Urothelium cell line (cell line): Measurements from ENCODE around the gene STX8.

ENCODE experiments used
- DNase-seq: peaks from one replicate; pipeline ENCODE4 v3.0.0; 2011; ENCODE audit warnings: low spot score, mixed read lengths
- FAIRE-seq: peaks from 2 replicates; lab custom pipeline; 2011; peaks lifted over from hg19 to GRCh38; lab: Jason Lieb, UNC

Gene STX8

DNA sequence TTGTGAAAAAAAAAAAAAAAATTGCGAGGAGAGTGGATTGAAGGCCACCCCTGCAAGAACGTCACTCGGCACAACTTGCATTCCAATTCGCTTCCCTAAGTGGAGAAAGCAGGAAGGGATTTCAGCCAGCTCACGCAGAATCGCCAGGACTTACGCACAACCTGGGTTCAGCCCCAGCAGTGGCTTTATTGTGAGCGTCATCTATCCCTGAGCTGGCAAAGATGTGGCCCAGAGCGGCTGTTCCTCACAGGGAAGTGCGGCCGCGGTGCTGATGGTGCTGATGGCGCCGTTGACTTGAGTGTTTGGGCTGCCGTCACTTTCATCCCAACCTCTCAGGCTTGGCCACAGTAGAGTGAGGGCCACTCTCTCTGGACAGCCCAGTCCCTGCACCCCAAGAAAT is 356.7 kb downstream of the STX8 start:
- DNase-seq = no peak
- FAIRE-seq = no peak

DNA sequence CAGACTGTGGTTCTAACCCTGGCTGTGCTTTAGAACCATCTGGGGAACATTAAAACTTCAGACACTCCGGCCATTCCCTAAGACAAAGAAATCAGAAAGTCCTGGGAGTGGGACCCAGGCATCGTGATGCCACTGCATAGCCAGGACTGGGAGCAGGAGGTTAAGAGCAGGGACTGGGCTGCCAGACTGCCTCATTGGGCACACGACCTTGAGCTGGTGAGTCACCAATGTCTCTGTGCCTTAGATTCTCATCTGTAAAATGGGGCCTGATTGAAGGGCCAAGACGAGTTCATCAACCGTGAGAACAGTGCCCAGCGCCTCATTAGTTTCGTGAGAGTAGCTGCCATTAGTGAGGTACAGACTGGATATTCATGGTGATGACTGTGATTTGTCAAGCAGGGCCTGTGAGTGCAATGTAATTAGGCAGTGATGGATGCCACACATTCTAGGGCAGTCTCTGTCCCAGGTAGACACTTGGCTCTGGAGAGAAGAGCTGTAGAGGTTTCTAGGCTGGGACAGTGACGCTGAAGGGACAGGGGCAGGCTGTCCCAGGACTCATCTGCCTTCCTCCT is 357.5 kb downstream of the STX8 start:
- no peak for FAIRE-seq
- DNase-seq = no peak

DNA sequence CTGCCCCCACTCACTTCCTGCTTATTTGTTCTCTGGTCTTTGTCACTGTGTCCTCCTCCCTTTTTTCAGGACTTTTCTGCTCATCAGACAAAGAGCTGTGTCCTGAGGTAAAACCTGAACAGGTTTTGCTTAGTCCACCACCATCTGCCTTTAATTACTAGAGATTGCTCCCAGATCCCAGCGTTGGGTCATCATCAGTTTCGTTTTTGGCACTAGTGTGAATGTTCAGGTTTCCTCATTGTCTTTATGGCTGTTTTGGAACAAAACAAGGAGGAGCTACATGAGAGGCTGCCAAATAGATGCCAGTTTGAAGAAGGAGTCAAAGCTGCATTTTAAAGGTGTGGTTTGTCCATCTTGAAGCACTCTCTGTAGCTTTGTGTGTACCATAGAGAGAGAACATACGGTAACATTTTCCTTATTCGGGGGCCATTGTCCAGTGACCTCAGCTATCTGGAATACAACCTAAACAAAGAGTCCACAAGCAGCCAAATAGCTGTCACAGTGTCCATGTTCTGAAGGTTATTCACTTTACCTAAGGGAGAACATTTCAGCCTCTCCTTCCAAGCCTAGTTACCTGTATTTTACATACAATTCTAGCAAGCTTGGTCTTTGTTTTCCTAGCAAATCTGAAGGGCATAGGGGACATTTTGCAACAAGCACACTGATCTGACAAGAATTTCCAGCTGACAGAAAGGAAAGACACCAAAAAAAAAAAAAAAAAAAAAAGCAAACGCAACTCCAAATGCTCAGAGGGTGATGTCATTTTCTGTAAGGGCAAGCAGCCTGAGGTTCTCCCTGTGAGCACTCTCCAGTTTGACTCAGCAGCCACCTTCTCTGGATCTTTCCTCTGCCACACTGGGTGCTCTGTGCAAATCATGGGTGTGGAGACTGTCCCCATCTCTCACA is 358.2 kb downstream of the STX8 start:
- DNase-seq (no peak), FAIRE-seq (no peak)

DNA sequence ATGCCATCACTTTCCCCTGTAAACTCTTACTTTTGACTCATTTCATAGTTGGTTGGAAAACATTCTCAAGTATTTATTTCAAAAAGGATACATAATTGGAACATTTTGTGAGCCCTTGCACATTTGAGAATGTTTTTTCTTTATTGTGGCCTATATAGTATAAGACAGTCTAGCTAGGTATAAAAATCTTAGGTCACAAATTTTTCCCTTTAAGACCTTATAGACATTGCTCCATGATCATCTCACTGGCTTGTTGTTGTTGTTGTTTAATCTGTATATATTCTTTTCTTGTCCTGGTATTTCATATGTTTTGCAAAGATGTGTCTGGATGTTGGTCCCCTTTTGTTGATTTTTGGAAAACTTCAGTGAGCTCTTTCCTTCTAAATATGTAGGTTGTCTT is 360.2 kb downstream of the STX8 start:
- FAIRE-seq (no peak), DNase-seq (no peak)

DNA sequence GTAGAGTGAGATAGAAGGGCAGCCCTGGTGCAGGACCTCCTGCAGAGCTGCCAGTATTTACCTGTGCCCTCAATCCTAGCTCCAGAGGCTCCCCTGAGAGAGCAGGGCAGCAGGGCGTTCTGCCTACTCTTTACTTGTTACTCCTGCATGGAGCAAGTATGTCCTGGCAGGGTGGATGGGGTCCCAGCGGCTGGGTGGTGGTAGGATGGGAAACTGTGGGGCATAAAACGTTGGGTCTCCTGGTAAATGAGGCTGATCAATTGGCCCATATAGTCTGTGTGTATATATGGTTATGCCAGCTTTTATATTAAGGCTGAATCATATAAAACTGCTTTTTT is 362.3 kb downstream of the STX8 start:
- no peak for FAIRE-seq
- no peak for DNase-seq

DNA sequence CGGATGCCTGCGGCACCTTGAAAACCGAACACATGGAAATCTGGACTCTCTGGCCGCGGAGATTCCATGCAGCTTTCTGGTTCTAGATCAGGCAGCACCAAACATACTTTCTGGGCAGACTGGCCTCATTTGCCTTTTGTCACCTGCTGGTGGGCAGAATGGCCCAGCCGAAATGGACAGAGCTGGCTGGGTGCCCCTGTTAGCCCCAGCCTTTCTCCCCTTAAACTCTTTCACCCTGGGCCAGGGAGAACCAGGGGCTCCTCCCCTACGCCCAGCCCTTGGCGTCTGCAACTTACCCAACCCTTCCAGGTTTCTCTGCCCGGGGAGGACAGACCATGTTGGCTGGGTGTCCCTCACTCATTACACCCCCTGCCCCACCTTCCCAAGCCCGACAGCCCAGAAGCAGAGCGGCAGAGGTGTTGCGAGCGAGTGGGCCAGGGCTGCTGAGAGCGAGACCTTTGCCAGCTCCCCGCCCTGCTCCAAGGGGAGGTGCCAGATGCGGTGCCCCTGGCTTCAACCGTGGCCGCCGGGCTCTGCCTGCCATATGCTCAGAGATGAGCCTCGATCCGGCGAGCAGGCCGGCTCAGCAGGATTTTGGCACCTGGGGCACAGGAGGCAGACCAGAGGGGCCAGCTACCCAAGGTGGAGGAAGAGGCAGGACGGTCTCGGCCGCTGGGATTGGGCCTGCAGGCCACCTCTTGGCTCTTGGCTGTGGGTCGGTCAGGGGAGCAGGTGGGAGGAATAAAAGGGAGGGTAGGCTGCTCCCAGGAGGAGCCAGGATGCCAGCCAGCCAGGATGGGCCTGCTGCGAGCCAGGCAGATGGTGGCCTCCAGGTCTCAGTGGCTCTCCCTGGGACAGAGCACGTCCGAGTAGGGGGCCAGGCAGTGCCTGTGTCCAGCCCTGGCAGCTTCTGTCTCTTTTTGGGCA is 363.0 kb downstream of the STX8 start:
- no peak for FAIRE-seq

DNA sequence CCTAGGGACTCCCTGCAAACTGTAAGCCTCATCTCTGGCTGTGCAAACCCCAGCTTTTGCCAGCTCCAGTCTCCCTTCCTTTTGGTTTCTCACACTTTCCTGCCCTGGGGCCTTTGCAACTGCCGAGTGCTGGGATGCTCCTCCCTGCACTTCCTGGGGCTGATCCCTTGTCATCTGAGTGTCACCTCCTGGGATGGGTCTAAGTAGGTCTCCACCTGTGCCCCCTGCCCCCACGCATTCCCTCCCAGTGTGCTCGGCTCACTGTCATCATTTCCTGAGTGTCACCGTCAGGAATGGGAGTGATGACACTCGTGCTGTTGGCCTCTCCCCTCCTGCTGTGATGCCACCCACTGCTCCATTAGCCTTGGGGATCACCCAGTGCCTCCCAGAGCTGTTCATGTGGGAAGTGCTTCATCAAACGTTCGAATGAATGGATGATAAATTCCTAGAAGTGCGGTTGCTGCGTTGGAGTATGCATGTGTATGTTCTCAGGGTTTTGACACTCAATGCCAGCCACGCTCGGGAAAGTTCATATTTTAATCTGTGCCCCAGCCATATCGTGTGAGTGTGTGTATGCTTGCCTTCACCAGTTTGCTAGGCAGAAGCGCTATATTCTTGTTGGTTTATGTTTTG is 364.4 kb downstream of the STX8 start:
- no peak for FAIRE-seq
- no peak for DNase-seq

More for the DNA sequence above, 363.0 kb downstream of the STX8 start:
- no peak for DNase-seq

DNA sequence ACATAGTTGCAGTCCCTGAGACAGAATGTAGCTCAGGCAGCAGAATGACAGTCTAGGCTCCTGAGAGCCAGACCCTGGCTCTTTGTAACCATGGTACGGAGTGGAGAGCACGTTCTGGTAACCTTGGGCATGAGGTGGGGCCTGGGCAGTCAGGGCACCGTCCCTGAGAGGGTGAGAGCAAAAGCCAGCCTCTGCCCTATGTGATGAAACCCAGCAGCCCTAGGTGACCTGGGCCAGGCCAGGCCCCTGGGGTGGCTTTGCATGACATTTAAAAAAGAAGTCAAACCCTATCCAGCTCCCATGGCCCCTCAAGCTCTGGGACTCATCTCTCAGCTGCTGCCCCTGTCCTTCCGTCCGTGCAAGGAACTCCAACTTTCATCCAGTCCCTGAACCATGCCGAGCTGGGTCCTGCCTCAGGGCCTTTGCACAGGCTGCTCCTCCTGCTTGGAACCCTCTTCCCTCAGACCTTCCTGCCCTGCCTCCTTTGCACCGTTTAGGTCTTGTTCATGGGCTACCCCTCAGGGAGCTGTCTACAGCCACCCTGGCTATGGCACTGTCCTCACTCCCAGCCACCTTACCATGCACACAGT is 365.7 kb downstream of the STX8 start:
- DNase-seq (no peak), FAIRE-seq (no peak)

DNA sequence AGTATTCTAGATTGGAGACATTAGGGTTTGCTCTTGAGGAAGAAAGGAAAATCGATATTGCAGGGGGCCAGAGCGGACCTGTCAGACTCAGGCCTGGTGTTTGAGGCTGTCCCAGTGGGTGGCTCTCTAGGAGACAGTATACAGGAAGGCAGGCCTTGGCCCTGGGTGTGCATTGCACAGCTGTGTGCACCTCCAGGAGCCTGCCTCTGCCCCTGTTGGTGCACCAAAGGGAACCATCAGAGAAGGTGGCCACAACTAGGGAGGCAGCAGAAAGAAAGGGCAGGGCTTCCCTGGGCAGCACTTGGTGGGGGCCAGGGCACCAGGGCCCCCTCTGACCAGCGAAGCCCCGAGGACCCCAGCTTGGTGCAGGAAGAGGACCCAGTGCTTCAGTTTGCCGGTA is 366.3 kb downstream of the STX8 start:
- FAIRE-seq (no peak), DNase-seq (no peak)

DNA sequence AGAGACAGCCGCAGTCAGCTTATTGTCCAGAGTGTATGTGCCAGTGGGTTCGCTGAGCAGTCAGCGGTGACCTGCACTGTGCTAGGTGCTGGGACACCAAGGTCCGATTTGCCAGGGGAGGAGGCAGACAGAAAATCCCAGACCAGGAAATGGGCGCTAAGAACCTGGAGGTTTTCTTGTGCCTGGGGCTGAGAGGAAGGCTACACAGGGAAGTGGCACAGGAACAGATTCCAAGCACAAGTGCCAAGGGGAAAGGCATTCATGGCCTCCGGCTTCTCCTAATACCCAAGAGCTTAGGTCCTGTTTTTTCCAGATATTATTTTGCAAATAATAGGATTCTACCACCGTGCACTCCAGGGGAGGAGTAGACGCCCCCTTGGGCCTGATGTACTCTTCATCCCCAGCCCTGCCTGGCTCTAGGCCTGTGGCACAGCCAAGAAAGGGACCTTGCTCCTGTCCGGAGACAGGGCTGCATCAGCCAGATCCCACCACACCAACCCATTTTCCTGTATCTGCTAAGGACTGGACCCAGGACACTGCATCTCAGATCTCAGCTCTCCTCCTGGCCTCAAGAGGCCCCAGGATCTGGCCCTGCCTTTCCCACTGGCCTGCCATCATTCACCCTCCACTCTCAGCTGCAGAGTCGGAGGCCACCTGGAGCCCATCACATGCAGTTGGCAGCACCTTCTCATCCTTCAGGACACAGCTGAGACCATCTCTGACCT is 367.1 kb downstream of the STX8 start:
- no peak for DNase-seq
- FAIRE-seq = no peak

DNA sequence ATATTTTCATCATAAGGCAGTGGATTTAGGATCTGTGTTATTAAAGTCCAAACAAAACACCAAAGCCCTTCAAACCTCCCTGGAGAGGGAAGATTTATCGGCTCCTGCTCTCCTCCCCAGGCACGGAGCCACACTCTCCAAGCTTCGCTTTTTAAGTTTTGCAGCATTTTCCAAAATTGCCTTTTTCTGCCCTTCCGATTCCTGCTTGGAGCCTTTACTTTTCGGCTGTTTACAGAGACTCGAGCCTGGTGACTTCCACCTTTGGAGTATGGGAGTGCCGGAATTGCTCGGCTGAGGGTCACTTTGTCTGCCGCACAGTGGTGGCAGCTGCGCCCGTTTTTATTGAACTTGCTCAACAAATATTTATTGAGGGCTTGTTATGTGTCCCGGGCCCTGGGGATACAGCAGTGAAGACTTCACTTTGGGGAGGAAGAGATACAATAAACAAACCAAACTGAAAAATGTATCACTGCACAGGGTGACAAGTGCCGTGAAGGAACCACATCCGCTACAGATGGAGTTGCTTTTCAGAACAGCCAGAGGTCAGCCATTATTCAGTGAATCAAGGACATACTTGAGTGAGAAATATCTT is 368.8 kb downstream of the STX8 start:
- DNase-seq (no peak), FAIRE-seq (no peak)

DNA sequence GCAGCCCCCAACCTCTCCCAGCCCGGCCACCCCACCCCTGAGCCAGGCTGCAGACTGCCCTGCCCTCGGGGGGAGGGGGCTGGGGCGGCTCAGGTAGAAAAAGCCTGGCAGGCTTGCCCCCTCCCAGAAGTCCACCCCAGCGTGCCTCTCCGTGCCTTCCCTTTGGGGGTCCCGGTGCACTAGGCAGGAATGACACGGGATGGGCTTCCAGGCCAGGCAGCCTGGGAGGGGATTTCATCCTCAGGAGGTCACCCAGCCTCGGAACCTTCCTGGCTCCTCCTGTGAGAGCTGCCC is 369.3 kb downstream of the STX8 start:
- FAIRE-seq (no peak), DNase-seq (no peak)

DNA sequence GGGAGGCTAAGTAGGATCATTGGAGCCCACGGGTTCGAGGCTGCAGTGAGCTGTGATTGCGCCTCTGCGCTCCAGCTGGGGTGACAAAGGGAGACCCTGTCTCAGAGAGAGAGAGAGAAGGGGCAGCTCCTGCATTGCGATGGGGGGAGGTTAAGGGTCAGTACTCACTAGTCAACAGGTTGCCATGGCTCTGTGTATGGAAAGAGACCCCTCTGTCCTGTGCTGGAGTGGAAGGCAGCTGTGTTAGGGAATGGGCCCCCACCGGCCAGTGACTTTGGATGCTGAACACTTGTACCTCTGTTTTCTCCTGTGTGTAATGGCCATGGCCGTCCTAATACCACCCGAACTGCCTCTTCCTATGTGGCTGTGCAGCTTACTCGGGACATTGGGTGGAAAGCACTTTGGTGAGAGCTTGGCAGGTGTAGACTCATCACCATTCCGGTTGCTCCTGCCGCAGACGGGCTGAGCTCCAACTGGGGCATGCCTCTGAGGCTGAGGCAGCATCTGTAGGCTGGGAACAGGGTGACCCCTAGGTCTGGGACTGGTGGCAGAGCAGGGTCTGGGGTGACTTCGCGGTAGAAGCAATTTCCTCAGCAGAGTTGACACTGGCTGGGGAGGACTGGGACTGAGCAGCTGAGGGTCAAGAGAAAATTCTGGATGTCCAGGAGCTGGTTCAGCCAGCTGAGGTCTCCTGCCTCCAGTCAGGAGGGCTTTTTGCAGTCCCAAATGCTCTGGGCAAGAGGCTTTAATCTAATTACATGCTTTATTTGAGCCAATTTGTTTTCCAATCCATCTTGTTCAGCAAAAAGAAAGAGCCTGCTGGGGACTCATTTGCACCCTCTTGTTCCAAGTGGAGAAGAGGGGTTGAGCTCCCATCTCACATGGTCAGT is 369.9 kb downstream of the STX8 start:
- FAIRE-seq (no peak), DNase-seq (no peak)

DNA sequence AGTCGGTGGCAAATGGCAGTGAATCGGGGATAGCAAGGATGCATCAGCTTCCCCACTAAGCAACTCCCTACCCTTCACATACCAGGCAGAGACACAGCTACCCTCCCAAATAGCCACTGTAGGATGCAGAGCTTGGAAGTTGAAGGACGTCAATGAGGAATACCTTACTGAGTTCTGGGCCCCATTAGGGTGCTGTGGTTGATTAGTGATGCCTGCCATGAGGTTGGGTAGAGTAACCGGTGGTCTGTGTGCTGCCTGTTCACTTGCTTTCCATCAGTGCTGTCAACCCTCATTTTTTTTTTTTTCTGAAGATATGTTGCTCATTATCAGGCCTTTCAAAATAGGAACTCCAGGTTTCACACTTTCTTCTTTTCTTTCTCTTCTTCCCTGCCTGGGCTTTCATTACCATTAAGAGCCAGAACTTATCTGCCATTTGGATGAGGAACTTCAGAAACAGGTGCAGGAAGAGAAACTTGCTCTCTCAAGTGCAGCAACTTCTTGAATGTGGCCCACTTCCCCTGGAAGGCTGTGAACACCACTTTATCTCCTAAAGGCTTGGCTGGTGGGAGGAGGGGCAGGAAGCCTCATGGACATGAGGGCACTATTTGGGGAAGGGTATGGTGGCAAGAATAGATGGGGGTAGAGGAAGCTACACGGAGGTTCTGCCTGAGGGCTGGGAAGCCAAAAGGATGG is 370.8 kb downstream of the STX8 start:
- FAIRE-seq (no peak), DNase-seq (no peak)

DNA sequence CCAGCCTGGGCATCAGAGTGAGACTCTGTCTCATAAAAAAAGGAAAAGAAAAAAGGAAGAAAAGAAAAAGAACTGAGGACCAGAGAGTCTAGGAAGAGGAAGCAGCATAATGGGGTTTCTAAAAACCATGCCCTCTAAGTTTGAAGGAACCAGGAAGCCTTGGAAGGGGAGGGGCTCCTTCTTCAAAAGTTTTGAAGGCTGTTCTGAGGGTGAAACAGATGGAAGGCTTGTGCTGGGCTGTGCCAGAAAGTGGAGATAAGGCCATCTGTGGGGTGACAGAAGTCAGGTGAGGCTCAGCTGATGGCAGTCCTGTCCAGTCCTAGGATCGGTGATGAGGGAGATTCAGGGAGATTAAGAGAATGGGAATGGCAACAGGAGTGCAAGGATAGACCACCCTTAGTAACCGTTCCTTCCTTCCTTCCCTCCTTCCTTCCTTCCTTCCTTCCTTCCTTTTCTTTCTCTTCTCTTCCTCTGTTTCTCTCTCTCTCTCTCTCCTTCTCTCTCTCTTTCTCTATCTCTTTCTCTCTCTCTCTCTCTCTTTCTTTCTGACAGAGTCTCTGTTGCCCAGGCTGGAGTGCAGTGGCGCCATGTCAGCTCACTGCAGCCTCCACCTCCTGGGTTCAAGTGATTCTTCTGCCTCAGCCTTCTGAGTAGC is 371.7 kb downstream of the STX8 start:
- no peak for DNase-seq
- FAIRE-seq = no peak

DNA sequence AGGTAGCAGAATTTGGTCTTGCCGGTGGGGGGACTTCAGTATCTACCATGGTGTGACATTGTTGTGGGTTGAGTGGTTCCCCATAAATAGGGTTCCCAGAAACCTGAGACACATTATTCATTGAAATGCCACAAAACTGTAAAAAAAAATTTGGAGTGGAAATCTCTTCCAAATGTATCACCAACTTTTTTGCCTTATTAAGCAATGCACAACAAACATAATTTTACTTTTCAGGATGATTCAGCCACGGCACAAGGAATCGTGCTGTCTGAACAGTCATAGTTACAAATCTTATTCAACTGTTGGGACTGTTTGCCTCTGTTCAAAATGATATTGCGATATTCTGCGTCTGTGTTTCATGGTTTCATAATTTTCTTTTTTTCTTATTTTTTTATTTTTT is 373.1 kb downstream of the STX8 start:
- DNase-seq (no peak), FAIRE-seq (no peak)

DNA sequence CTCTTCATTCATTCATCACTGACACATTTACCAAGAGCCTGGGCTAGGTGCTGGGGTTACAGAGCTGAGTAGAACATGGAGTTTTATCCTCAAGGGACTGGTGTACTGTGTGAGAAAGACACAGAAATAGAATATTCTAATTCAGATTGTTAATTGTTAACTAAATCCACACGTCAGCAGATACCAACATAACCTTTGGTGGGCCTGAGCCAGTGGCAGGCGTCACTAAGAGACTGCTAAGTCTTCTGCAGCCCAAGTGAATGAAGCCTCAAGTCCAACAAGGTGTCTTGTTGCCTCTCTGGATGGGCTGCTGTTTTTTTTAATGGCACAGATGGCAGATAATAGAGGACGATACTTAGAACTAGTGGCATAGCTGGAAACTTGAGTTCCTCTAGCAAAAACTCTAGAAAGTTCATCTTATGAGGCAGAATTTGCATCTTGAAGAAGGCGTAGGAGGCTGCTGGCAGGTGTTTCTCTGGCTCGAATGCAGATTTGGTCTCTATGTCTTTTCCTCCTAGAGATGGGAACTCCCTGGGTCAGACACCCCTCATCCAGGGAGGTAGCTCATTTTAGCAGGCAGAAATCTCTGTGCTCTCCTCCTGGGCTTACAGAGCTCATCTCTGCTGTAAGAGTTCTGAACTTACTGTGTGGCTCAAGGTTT is 374.8 kb downstream of the STX8 start:
- FAIRE-seq (no peak), DNase-seq (no peak)
